Bronchial epithelial cell (primary cell): Measurements from ENCODE around the gene CKMT2. TPM values are rescaled to one million over a fixed set of nuclear protein-coding genes. Genes with fewer than 3 reads are reported as not detected.
A peak's percentile ranks its signal among the peaks of the same experiment; 100 is the strongest.
"Not testable (repeated sequence)": the region's sequence is repeated elsewhere in the genome, so short reads cannot be mapped to it uniquely, and the experiment has no call there.

Source experiments
- DNase-seq: peaks from one replicate; pipeline ENCODE4 v3.0.0-alpha.2; 2010; ENCODE audit warnings: low read depth
- FAIRE-seq: peaks from 2 replicates; lab custom pipeline; 2011; peaks lifted over from hg19 to GRCh38; lab: Jason Lieb, UNC
- H3K27me3 ChIP-seq: 2 replicates; pipeline ENCODE4 v1.5.1; 2011; ENCODE audit warnings: low read length; ENCODE audit not compliant: control insufficient read depth, insufficient read depth
- H3K36me3 ChIP-seq: 2 replicates; pipeline ENCODE4 v1.5.1; 2011; ENCODE audit warnings: low read length; ENCODE audit not compliant: control insufficient read depth, insufficient read depth
- H3K4me3 ChIP-seq: 2 replicates; pipeline ENCODE4 v1.5.1; 2011; ENCODE audit warnings: mild to moderate bottlenecking, low read depth, low read length, control low read depth
- total RNA-seq: library from RNA; depleted of rRNA; stranded (reverse); fragments of >200 nt; gene quantifications from 2 replicates; pipeline ENCODE4 v1.2.1, GENCODE V29; 2014
- TF ChIP-seq, protein P1 (sequence below): IDR thresholded peaks from 2 replicates; pipeline ENCODE4 v1.5.1; 2011; ENCODE audit warnings: mild to moderate bottlenecking, moderate library complexity, low read length, control low read depth, inconsistent platforms; ENCODE audit not compliant: insufficient read depth, severe bottlenecking

The CKMT2 gene
- total RNA-seq, 1 donor from 2014 or later, result not detected

DNA sequence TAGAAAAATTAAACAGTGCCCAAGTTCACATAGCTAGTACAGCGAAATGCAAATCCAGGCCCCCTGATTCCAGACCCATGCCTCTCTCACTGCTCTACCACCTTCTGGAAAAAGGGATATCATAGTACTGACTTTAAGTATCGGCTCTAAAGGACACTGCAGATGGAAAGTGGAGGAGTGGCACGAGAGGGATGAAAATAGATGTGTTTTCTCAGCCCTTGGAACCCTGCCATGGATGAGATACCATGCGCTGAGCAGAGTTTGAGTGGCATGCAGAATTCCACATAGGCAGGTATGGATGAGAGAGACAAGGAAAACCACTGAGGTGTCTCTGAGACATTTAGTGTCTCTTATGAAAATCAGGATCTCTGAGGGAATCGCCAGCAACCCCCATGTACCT is 18.8 kb downstream of the CKMT2 start:
- Histone ChIP-seq H3K4me3 (no peak overlapping the region), H3K36me3 (no peaks in the 10 kb centered on the region), H3K27me3 (no peaks in the 10 kb centered on the region)
- TF ChIP-seq, protein P1, sequence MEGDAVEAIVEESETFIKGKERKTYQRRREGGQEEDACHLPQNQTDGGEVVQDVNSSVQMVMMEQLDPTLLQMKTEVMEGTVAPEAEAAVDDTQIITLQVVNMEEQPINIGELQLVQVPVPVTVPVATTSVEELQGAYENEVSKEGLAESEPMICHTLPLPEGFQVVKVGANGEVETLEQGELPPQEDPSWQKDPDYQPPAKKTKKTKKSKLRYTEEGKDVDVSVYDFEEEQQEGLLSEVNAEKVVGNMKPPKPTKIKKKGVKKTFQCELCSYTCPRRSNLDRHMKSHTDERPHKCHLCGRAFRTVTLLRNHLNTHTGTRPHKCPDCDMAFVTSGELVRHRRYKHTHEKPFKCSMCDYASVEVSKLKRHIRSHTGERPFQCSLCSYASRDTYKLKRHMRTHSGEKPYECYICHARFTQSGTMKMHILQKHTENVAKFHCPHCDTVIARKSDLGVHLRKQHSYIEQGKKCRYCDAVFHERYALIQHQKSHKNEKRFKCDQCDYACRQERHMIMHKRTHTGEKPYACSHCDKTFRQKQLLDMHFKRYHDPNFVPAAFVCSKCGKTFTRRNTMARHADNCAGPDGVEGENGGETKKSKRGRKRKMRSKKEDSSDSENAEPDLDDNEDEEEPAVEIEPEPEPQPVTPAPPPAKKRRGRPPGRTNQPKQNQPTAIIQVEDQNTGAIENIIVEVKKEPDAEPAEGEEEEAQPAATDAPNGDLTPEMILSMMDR, result no peak
- DNase-seq (no peak), FAIRE-seq (no peak)

GRCh38 chr5:81252904-81253303 is 19.8 kb downstream of the CKMT2 start:
- no peak for FAIRE-seq

GRCh38 chr5:81253875-81254274 is 20.8 kb downstream of the CKMT2 start:
- H3K36me3 ChIP-seq, result no peaks in the 10 kb centered on the region
- peak; percentile 84 for DNase-seq
- H3K27me3 ChIP-seq, result no peaks in the 10 kb centered on the region
- no peak overlapping the region for H3K4me3 ChIP-seq
- TF ChIP-seq, protein P1, result no peak
- FAIRE-seq, result no peak

More at GRCh38 chr5:81252904-81253303, 19.8 kb downstream of the CKMT2 start:
- no peak for DNase-seq
- Histone ChIP-seq H3K27me3 (no peaks in the 10 kb centered on the region), H3K4me3 (no peak overlapping the region), H3K36me3 (no peaks in the 10 kb centered on the region)
- TF ChIP-seq, protein P1, result no peak

GRCh38 chr5:81254886-81255559 is 21.9 kb downstream of the CKMT2 start:
- TF ChIP-seq, protein P1, result no peak
- no peaks in the 10 kb centered on the region for H3K36me3 ChIP-seq
- no peak for DNase-seq
- FAIRE-seq, result no peak
- no peaks in the 10 kb centered on the region for H3K27me3 ChIP-seq
- no peak overlapping the region for H3K4me3 ChIP-seq

DNA sequence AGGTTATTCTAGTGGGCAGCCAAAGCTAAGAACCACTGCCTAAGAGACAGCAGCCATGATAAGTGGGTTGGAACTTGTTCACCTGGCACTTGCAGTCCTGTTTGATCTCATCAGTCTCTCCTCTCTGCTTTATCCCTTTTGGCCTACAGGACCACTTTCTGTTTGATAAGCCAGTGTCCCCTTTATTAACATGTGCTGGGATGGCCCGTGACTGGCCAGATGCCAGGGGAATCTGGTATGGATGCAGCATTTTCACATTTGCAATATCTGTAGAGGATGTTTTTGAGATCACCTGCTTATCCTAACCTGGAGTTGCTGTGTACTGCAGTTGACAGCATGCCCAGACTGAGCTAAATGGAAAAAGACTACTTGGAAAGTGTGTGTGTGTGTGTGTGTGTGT is 23.6 kb downstream of the CKMT2 start:
- FAIRE-seq (no peak), DNase-seq (no peak)
- Histone ChIP-seq H3K36me3 (no peaks in the 10 kb centered on the region), H3K4me3 (no peak overlapping the region), H3K27me3 (no peaks in the 10 kb centered on the region)
- TF ChIP-seq, protein P1, result no peak

DNA sequence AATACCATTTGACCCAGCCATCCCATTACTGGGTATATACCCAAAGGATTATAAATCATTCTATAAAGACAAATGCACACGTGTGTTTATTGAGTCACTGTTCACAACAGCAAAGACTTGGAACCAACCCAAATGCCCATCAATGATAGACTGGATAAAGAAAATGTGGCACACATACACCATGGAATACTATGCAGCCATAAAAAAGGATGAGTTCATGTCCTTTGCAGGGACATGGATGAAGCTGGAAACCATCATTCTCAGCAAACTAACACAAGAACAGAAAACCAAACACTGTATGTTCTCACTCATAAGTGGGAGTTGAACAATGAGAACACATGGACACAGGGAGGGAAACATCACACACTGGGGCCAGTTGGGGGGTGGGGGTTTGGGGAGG is 29.7 kb downstream of the CKMT2 start:
- not testable (repeated sequence) for H3K27me3 ChIP-seq, FAIRE-seq, DNase-seq, H3K36me3 ChIP-seq, H3K4me3 ChIP-seq
